NCI-H1105 (cell line): ENCODE results near the gene VANGL2.

ENCODE experiments used
- DNase-seq: peaks from one replicate; lab custom pipeline; 2025; lab: John Stamatoyannopoulos, UW

The VANGL2 gene

GRCh38 chr1:160427625-160428024 lies 27.3 kb downstream of the VANGL2 start:
- DNase-seq, result no peak

GRCh38 chr1:160428053-160428452 lies 27.7 kb downstream of the VANGL2 start:
- DNase-seq, result no peak

DNA sequence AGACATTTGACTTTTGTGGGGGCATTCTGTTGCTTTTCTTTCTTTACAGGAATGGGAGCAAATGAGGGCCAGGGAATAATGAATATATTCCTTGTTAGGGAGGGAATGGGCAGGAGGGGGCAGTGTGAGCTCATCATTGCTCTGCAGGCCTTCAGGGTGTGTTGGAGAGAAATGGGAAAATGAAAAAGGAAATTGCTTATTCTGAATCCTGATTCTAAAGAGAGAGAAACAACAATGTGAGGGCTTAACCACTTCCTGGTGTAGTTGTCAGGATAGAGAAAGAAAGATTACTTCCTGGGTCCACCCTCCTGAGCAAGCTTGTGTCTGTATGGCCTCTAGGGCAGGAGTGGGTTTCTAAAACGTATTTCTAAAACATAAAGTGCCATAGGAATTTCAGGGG lies 28.3 kb downstream of the VANGL2 start:
- no peak for DNase-seq

DNA sequence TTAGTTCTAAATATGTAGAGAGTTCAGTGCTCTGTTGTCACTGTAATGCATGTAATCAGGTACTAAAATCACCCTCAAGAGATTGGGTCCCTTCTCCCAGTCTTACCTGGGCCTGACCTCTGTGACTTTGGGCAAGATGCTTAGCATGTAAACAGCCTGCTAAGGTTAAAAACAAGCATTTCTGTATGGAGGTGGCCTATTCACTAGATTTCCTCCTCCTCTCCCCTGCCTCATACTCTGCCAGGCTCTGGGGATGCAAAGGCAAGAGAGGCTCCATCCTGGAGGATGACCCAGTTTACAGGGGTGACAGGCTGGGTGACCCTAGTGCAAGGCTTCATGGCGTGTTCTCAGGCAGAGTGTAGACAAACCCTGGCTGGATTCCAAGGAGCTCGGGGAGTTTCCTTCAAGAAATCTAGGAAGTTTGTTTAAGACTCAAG lies 28.8 kb downstream of the VANGL2 start:
- DNase-seq, result no peak

DNA sequence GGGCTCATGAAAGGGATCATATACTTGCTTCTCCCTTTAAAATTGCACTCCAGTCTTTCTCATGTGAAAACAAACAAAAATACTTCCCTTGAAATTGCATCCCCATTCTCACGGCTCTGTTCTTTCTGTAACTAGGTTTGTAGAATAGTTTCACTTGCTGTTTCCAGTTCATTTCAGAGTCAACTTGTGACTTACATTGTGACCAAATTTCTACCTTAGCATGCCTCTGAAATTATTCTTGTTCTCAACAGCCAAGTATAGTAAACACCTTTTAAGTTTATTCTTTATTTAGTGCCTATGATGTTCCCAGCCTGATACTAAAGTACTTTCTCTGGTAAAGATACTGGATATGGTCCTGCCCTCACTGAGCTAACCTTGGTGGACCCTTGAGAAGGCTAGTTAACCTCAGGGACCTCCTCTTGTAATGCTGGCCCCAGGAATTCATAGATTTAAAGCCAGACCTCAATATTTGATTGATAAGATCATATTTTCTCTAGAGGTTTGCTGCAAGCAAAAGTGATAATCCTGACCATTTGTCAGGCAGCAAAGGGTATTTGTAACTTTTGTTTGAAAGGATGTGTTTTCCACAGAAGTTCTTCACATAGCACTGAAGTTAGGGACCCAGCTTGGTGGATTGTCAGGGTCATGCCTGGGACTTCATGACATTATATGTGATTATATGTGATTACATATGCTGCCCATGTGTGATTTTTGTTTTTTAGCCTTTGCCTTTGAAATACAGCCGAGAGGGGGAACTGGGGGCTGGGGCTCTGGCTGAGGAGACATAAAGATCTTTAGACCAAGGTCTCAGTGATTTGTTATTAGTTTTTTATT lies 29.6 kb downstream of the VANGL2 start:
- DNase-seq, result no peak

DNA sequence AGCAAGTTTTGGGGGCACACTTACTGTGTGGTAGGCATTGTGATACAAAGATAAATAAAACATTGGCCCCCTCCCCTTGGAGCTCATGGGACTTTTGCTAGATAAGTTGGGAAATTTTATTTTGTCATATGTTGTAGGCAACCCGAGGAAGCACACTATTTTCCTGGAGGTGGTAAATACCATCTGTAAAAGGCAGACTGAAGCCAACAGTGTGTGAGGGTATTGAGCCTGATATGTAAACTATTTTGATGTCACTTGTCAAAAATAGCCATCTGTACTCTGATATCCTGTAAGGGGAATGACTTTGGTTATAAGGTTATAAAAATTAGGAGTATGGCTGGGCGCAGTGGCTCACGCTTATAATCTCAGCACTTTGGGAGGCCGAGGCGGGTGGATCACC lies 30.6 kb downstream of the VANGL2 start:
- no peak for DNase-seq

- no peak for DNase-seq
Observed at GRCh38 chr1:160431571-160431970, 31.2 kb downstream of the VANGL2 start.

DNA sequence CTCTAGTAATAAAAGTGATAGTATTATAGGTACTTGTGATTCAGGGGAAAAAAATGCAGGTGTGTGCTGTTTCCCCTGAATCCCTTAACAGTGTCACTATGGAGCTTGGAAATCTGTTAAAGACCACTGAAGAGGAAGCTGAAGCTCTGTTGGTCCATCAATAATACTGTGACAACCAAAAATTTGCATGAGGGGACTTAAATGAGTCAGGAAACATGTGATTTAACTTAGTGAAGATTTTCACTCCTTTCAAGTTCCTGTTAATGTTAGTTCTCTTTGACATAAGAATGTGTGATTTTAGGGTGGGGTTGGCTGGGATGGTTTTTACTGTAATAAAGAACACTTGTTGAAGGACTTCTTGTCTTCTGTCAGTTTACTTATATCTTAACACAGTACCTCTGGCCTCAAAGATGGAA lies 32.0 kb downstream of the VANGL2 start:
- DNase-seq, result no peak

GRCh38 chr1:160436966-160437365 lies 36.6 kb downstream of the VANGL2 start:
- DNase-seq, result no peak

DNA sequence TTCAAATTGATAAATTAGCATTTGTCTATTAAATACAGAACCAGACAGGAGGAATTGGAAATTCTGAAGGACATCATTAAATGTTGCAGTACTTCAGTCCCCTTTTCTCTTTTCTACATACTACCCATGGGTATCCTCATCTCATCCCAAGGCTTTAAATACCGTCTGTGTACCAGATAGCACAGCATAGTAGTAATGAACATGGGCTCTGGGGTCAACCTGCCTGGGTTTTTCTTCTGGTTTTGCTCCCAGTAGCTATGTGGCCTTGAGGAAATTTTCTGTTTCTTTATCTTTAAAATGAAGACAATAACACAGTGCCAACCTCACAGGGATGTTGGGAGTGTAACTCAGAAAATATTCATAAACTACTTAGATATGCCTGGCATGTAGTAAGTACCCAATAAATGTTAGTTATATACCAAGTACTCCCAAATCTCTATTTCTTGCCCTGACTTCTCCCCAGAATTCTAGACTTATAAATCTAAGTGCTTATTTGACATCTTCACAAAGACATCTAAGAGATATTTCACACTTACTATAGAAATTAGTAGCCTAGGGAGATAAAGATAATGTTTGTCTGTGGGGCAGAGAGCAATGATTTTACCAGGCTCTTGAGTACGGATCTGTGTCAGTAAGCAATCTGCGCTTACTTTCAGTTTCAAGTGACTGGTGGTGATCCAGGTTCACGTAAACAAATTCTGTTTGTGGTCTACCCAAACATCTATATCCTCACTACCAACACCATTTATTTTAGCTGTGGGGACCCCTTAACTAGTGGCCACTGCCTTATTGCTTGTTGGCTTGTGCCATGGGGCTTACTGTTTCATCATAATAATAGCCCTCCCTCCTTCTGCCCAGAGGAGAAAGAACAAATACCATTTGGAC lies 37.3 kb downstream of the VANGL2 start:
- DNase-seq, result no peak

- no peak for DNase-seq
Observed at GRCh38 chr1:160438317-160438918, 38.1 kb downstream of the VANGL2 start.

- no peak for DNase-seq
Observed at GRCh38 chr1:160438935-160439334, 38.6 kb downstream of the VANGL2 start.

GRCh38 chr1:160439718-160440117 lies 39.4 kb downstream of the VANGL2 start:
- DNase-seq, result no peak

DNA sequence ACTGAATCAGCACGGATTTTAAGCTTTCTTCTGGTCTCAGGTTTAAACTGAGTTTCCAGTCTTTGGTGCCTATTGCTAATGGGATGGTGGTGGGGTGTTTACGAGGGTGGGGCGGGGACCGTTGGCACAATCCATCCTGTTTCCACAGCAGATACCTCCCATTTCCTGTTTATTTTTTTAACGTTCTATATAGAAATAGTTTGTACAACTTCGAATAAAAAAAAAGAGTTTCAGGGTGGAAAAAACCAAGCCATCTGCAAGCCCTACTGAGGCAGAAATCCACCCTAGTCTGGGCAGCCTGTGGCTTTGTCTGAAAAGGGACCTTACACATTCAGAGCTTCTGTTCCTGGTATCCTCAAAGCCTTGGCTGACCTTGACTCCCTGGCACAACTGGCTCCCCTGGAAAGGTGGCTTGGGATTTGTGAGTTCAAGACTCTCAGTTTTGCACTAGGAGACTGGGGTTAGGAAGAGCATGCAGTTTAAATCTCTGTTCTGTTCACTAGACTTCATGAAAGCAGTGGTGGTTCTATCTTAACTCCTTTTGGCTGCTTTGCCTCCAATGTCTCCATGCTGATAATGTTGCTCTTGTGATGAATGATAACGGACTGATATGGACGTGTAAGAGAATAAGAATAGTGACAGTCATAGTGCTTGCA lies 46.7 kb downstream of the VANGL2 start:
- no peak for DNase-seq

- DNase-seq, result no peak
Observed at GRCh38 chr1:160449494-160449893, 49.1 kb downstream of the VANGL2 start.

- DNase-seq, result no peak
Observed at GRCh38 chr1:160451119-160451858, 50.9 kb downstream of the VANGL2 start.

GRCh38 chr1:160451859-160452232 lies 51.5 kb downstream of the VANGL2 start:
- no peak for DNase-seq

- no peak for DNase-seq
Observed at GRCh38 chr1:160453443-160453842, 53.1 kb downstream of the VANGL2 start.

DNA sequence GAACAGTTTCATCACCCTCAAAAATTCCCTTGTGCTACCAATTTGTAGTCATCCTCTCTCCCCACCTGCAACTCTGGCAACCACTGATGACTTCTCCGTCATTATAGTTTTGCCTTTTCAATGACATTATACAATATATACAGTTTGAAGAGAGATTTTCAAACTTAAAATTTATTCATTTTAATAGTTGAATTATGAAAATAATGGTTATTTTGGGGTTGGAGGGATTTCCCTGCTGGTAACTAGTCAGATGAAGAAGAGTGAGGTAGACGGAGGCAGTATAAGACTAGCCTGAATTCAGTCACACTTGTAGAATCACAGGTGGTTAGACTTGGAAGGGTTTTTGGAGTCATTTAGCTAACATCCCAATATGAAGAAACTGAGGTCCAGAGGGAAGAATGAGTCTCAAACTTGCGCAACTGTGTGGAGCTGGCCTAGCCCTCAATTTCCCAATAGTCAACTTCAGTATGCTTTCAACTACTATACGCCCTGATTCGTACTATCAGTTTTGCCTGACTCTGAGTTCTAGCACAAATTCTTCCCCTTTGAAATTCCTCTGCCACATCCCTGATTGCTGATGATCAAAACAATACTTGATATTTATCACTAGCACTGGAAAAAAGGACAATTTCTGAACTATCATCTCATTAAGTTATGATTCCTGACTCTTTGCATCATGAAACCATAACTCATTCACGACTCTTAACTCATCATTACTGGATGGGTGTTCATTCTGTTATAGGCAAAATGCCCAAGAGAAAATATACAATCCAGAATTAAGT lies 54.2 kb downstream of the VANGL2 start:
- no peak for DNase-seq

DNA sequence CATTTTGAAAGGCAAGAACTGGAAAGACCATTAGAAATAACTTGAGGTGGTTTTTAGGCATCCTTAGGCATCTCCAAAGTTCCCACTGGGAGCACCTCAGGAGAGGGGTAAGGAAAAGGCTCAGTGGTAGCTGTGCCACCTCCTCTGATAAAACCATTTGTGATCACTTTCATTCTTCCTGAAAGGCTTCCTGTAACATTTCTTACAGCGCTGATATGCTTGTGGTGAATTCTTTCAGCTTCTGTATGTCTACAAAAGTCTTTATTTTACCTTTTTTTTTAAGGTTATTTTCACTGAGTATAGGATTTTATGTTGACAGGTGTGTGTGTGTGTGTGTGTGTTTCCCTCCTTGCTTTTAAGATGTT lies 54.8 kb downstream of the VANGL2 start:
- no peak for DNase-seq

DNA sequence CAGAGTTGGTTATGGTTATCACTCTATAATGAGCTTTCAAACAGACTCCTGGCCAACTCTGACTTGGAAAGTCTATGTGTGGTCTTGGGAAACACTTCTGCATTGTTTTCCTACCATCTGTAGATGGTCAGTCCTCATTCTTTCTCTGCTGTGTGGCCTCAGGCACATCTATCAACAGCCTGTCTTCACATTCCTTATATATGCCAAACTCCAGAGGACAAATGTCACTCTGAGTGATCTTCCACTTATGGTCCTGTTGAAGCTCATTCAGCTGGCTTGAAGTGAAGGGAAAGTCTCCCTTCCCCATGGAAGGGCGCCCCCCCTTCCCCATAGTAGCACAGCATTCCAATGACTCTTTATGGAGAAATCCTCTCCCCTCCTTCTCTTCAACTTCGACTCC lies 58.7 kb downstream of the VANGL2 start:
- DNase-seq, result no peak
